Measurements from ENCODE around the gene TMEM255B. TPM values are rescaled to one million over a fixed set of nuclear protein-coding genes. Genes with fewer than 3 reads are reported as not detected.

Gene TMEM255B
- total RNA-seq, 1 experiment from 2014 or later, result 7.7 TPM

DNA sequence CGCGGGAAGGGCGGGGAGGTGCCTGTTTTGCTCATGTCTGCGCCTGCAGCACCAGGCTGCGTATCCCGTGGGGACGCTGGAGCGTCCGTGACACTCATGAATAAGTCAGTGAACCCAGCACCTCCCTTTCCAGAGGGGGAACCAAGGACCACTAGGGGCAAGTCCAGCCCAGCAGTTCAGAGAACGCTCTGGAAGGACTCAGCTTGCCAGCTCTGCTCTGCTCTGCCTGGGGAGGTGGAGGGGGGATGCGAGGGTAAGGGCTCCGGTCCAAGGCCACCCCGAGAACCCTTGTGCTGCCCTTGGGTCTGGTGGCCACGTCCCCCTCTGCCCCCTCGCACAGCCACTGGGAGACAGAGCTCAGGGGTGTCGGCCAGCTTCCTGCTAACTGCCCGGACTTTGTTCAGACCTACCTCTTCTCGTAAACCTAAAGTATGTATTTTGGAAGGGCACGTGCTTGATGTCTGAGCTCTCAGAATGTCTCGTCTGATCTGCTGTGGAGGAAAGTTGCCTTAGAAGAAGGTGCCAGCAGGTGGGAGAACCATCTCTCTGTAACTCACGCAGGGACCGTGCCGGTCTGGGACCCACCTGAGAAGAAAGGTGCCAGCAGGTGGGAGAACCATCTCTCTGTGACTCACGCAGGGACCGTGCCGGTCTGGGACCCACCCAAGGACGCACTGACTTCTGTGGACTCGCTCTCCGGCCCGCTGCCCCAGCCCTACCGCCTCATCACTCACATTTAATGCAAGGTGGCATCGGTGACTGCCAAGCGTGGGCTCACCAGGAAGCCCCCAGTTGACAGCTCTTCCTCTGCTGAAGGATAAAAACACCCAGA lies 34.1 kb downstream of the TMEM255B start:
- no peak for DNase-seq (ENCODE audit: low read depth, low spot score)
- Histone ChIP-seq H3K4me3 (replicated peaks in 1 of 2; ENCODE audit: low read depth in 1 of 2, low read length in 2 of 2) (no peak overlapping the region), H3K9ac (ENCODE audit: low read length) (no peak overlapping the region), H3K27ac (ENCODE audit: low read depth, low read length) (no peak overlapping the region), H3K9me2 (ENCODE audit: insufficient read depth) (no peaks in the 10 kb centered on the region), H4K20me1 (ENCODE audit: insufficient read depth) (no peaks in the 10 kb centered on the region), H3K4me2 (ENCODE audit: low read length) (no peak overlapping the region), H3K27me3 (ENCODE audit: insufficient read depth, low read length) (no peaks in the 10 kb centered on the region), H3K36me3 (ENCODE audit: control insufficient read depth in 1 of 2, insufficient read depth in 2 of 2, low read length in 2 of 2) (no peaks in the 10 kb centered on the region), H3K4me1 (ENCODE audit: control insufficient read depth in 1 of 2, insufficient read depth in 2 of 2, low read length in 2 of 2) (no peaks in the 10 kb centered on the region), H3K9me3 (ENCODE audit: control insufficient read depth in 1 of 2, insufficient read depth in 1 of 2, low read depth in 1 of 2, low read length in 2 of 2) (no peaks in the 10 kb centered on the region), H2AFZ (ENCODE audit: low read depth, low read length, poor library complexity, severe bottlenecking) (no peak overlapping the region), H3K79me2 (ENCODE audit: insufficient read depth, low read length) (no peaks in the 10 kb centered on the region)
- ChIA-PET RAD21 (ENCODE audit: low non-redundant PET in 1 of 2, low total read pairs in 2 of 2, uncharacterized antibody in 2 of 2, unreplicated experiment in 2 of 2) (no interaction called here), CTCF (no interaction called here), POLR2A (no interaction called here)
- TF ChIP-seq POLR2AphosphoS5 (IDR thresholded peaks at IDR 0.05; ENCODE audit: low read depth, low read length) (no peak), CBX3 (IDR thresholded peaks at IDR 0.05; ENCODE audit: low read depth) (no peak), EGR1 (IDR thresholded peaks at IDR 0.05; ENCODE audit: low read depth) (no peak), EZH2phosphoT487 (IDR thresholded peaks at IDR 0.05; ENCODE audit: borderline replicate concordance) (no peak), TCF7L2 (IDR thresholded peaks at IDR 0.05; ENCODE audit: borderline replicate concordance, extremely low read depth, insufficient read depth, insufficient read length) (no peak), SP1 (IDR thresholded peaks at IDR 0.05; ENCODE audit: low read depth) (no peak), FOSL1 (IDR thresholded peaks at IDR 0.05; ENCODE audit: low read depth) (no peak), ELF1 (IDR thresholded peaks at IDR 0.05; ENCODE audit: borderline replicate concordance, low read depth) (no peak)
- TF ChIP-seq, protein P1, sequence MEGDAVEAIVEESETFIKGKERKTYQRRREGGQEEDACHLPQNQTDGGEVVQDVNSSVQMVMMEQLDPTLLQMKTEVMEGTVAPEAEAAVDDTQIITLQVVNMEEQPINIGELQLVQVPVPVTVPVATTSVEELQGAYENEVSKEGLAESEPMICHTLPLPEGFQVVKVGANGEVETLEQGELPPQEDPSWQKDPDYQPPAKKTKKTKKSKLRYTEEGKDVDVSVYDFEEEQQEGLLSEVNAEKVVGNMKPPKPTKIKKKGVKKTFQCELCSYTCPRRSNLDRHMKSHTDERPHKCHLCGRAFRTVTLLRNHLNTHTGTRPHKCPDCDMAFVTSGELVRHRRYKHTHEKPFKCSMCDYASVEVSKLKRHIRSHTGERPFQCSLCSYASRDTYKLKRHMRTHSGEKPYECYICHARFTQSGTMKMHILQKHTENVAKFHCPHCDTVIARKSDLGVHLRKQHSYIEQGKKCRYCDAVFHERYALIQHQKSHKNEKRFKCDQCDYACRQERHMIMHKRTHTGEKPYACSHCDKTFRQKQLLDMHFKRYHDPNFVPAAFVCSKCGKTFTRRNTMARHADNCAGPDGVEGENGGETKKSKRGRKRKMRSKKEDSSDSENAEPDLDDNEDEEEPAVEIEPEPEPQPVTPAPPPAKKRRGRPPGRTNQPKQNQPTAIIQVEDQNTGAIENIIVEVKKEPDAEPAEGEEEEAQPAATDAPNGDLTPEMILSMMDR (IDR thresholded peaks at IDR 0.05 in 2 of 3, conservative IDR thresholded peaks at IDR 0.05 in 1 of 3; ENCODE audit: borderline replicate concordance in 1 of 3, insufficient read depth in 1 of 3, low read depth in 2 of 3, low read length in 2 of 3), result no peak
- TF ChIP-seq, protein P2, sequence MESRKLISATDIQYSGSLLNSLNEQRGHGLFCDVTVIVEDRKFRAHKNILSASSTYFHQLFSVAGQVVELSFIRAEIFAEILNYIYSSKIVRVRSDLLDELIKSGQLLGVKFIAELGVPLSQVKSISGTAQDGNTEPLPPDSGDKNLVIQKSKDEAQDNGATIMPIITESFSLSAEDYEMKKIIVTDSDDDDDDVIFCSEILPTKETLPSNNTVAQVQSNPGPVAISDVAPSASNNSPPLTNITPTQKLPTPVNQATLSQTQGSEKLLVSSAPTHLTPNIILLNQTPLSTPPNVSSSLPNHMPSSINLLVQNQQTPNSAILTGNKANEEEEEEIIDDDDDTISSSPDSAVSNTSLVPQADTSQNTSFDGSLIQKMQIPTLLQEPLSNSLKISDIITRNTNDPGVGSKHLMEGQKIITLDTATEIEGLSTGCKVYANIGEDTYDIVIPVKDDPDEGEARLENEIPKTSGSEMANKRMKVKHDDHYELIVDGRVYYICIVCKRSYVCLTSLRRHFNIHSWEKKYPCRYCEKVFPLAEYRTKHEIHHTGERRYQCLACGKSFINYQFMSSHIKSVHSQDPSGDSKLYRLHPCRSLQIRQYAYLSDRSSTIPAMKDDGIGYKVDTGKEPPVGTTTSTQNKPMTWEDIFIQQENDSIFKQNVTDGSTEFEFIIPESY (IDR thresholded peaks at IDR 0.05; ENCODE audit: extremely low read depth, insufficient replicate concordance, low read length), result no peak
- no TSS peak for BruUV-seq (replicated peaks)
- ATAC-seq, result no peak
- intact Hi-C loops (cut with micrococcal nuclease), result no loop called here
